Kidney (tissue), 14 donors: ENCODE measurements around the gene PTPRQ. TPM values are rescaled to one million over a fixed set of nuclear protein-coding genes. Genes with fewer than 3 reads are reported as not detected.

Experiments
- DNase-seq, 5 donors: peaks; one replicate each; pipeline ENCODE4 v3.0.0-alpha.2; 2013 to 2020
- FAIRE-seq: peaks from 2 replicates; lab custom pipeline; 2012; peaks lifted over from hg19 to GRCh38; lab: Jason Lieb, UNC
- H3K27ac ChIP-seq, 2 donors: one replicate each; pipeline ENCODE4 v1.7.0; 2013; ENCODE audit warnings: low read depth in 2 of 2, low read length in 2 of 2, inconsistent platforms in 1 of 2
- H3K27me3 ChIP-seq: one replicate; pipeline ENCODE4 v1.7.1; 2013; ENCODE audit warnings: low read length, inconsistent platforms; ENCODE audit not compliant: control insufficient read depth, insufficient read depth
- H3K36me3 ChIP-seq, 3 donors: one replicate each; pipeline versions ENCODE4 v1.7.0 to v1.7.1; 2013; ENCODE audit warnings: low read length in 3 of 3, control low read depth in 1 of 3, inconsistent platforms in 1 of 3; ENCODE audit not compliant: insufficient read depth in 3 of 3, control insufficient read depth in 2 of 3
- H3K4me1 ChIP-seq, 3 donors: one replicate each; pipeline versions ENCODE4 v1.7.0 to v1.7.1; 2013; ENCODE audit warnings: low read length in 3 of 3, inconsistent platforms in 1 of 3, low read depth in 1 of 3; ENCODE audit not compliant: control insufficient read depth in 2 of 3, insufficient read depth in 2 of 3
- H3K4me3 ChIP-seq, 3 donors: one replicate each; pipeline versions ENCODE4 v1.7.0 to v1.8.1; 2013; ENCODE audit warnings: low read length in 3 of 3, control low read depth in 1 of 3, inconsistent platforms in 1 of 3
- H3K9ac ChIP-seq, 3 donors: one replicate each; pipeline versions ENCODE4 v1.7.0 to v1.7.1; 2013; ENCODE audit warnings: low read length in 3 of 3, control low read depth in 1 of 3, inconsistent platforms in 1 of 3
- H3K9me3 ChIP-seq, 3 donors: one replicate each; pipeline versions ENCODE4 v1.7.0 to v1.7.1; 2013; ENCODE audit warnings: low read length in 3 of 3, control low read depth in 1 of 3, inconsistent platforms in 1 of 3; ENCODE audit not compliant: control insufficient read depth in 2 of 3, insufficient read depth in 1 of 3
- CTCF ChIP-seq: IDR thresholded peaks from 3 replicates; pipeline ENCODE4 v1.5.1; 2012; ENCODE audit warnings: mild to moderate bottlenecking, moderate library complexity, borderline replicate concordance; ENCODE audit not compliant: insufficient read depth; ENCODE audit errors: extremely low read depth
- intact Hi-C: fragments of 100-400 bp; cut with DNase I; formaldehyde crosslinking; loops from one replicate; pipeline ENCODE4 v1.11.1; 2022
- polyA plus RNA-seq: library from polyadenylated mRNA; stranded (reverse); fragments of 350-450 nt; fragmentation: Illumina TruSeq; extraction: RNeasy Lipid Tissue Mini Kit (QIAGEN cat#74804); gene quantifications from one replicate; pipeline ENCODE4 v1.2.3, GENCODE V29; 2014; ENCODE audit warnings: low read depth, low replicate concordance; ENCODE audit not compliant: insufficient read depth
- total RNA-seq: library from RNA; stranded (reverse); fragmentation: NEBNext Ultra II Directional; extraction: Animal tissue kit (Norgen Biotek cat#: 25700); gene quantifications from one replicate; pipeline ENCODE4 v1.2.1, GENCODE V29; 2021
- donor health status: control.
- donor health status: control.
- donor health status: control.
- donor health status: control.
- donor health status: control.
- donor health status: DM: yes; HTN: yes; CAD: no.
- donor health status: Normal renal cell carcinoma (clear cell type).

Gene PTPRQ
- total and polyA plus RNA-seq, 2 donors from 2014 or later: 0.25 to 3.1 TPM

- FAIRE-seq: peak; percentile 13
- intact Hi-C loops: no loop called here
Measured at GRCh38 chr12:80484746-80485145, 40.7 kb downstream of the PTPRQ start.

DNA sequence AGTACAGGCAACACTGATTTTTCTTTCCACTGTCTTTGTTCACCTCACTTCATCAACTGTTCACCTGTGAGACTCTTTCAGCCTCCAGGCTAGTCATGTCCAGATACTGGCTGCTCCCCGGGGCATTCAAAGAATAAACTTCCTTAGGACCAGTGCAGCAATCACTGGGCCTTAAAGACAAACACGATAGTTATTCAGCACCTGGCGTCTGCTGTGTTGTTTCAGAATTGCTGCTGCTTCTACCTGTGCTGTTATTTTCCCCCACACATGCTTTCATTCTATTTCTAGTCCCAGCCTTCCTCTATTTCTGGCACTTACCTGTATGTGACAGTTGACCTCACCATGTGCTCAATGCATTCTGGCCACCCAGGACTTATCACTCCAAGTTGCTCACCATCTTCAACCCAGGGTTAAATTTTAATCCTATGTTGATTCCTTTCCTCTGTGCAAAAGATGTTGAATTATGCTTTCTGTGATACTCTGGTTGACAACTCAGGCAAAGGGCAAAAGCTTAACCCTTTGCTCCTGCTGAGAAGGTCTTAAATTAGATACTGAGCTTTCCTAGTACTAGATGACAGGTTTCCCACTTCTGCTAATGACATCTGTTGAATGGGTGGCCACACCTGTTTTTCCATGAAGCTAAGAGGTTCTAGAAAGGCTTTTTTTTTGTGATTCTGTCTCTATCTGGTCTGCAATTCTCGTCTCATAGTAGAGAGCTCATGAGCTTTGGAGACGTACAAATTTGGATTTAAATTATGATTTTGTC, 41.4 kb downstream of the PTPRQ start:
- no peak for DNase-seq
- Histone ChIP-seq H3K9me3 (no peaks in the 10 kb centered on the region), H3K4me1 (no peaks in the 10 kb centered on the region), H3K4me3 (no peak overlapping the region), H3K9ac (no peak overlapping the region), H3K27me3 (no peaks in the 10 kb centered on the region), H3K36me3 (no peaks in the 10 kb centered on the region), H3K27ac (no peak overlapping the region)
- TF ChIP-seq CTCF: no peak
- intact Hi-C loops: no loop called here
- no peak for FAIRE-seq

More at GRCh38 chr12:80484746-80485145, 40.7 kb downstream of the PTPRQ start:
- H3K27me3 ChIP-seq: no peaks in the 10 kb centered on the region
- H3K4me3 ChIP-seq: no peak overlapping the region
- H3K4me1 ChIP-seq: no peaks in the 10 kb centered on the region
- H3K36me3 ChIP-seq: no peaks in the 10 kb centered on the region
- DNase-seq: no peak
- H3K9me3 ChIP-seq: no peaks in the 10 kb centered on the region
- no peak for TF ChIP-seq CTCF
- H3K9ac ChIP-seq: no peak overlapping the region
- no peak overlapping the region for H3K27ac ChIP-seq

- H3K4me3 ChIP-seq: no peak overlapping the region
- no peaks in the 10 kb centered on the region for H3K4me1 ChIP-seq
- H3K27ac ChIP-seq: no peak overlapping the region
- no peak overlapping the region for H3K9ac ChIP-seq
- TF ChIP-seq CTCF: no peak
- H3K36me3 ChIP-seq: no peaks in the 10 kb centered on the region
- no peaks in the 10 kb centered on the region for H3K9me3 ChIP-seq
- intact Hi-C loops: no loop called here
- H3K27me3 ChIP-seq: no peaks in the 10 kb centered on the region
- FAIRE-seq (no peak), DNase-seq (peak in 2 of 5 donors; percentile 7 to 16)
Measured at GRCh38 chr12:80490329-80490728, 46.3 kb downstream of the PTPRQ start.
